Adrenal gland (tissue), 12 donors: ENCODE results near the gene HYOU1. TPM values are rescaled to one million over a fixed set of nuclear protein-coding genes. Genes with fewer than 3 reads are reported as not detected.

Source experiments
- DNase-seq, 7 donors: peaks; one replicate each; pipeline ENCODE4 v3.0.0-alpha.2; 2019 to 2020
- H3K27ac ChIP-seq, 5 donors: fragments of 200-600 bp; sonication (generic) in 4 of 5; 1 replicate in 3 of 5; 2 replicates in 2 of 5; pipeline versions ENCODE4 v1.5.1 to v1.8.0; 2016 to 2020; ENCODE audit warnings: mild to moderate bottlenecking in 1 of 5
- H3K27me3 ChIP-seq: fragments of 200-600 bp; 2 replicates; pipeline ENCODE4 v1.8.0; 2021
- H3K36me3 ChIP-seq, 2 donors: fragments of 200-600 bp; replicated peaks in 1 of 2; 1 replicate in 1 of 2; 2 replicates in 1 of 2; pipeline versions ENCODE4 v1.5.1 to v1.8.0; 2018 to 2022
- H3K4me1 ChIP-seq, 2 donors: fragments of 200-600 bp; replicated peaks in 1 of 2; 1 replicate in 1 of 2; 2 replicates in 1 of 2; pipeline versions ENCODE4 v1.5.1 to v1.8.0; 2018 to 2021
- H3K4me3 ChIP-seq, 4 donors: fragments of 200-600 bp; sonication (generic) in 3 of 4; one replicate each; pipeline ENCODE4 v1.5.1; 2016 to 2018
- H3K9me3 ChIP-seq, 3 donors: fragments of 200-600 bp; sonication (generic) in 1 of 3; replicated peaks in 1 of 3; 1 replicate in 2 of 3; 2 replicates in 1 of 3; pipeline versions ENCODE4 v1.5.1 to v1.8.0; 2016 to 2021
- CTCF ChIP-seq, 6 experiments: fragments of 450-650 bp in 4 of 6; fragments of 200-600 bp in 2 of 6; sonication (generic) in 1 of 6; IDR thresholded peaks; 1 replicate in 5 of 6; 2 replicates in 1 of 6; pipeline versions ENCODE4 v1.5.1 to v1.8.0; 2016 to 2021; ENCODE audit warnings: antibody characterized with exemption in 6 of 6, mild to moderate bottlenecking in 2 of 6, moderate library complexity in 1 of 6
- POLR2A ChIP-seq, 2 donors: fragments of 450-650 bp; IDR thresholded peaks; one replicate each; pipeline ENCODE4 v1.6.1; 2017; ENCODE audit warnings: antibody characterized with exemption in 2 of 2, mild to moderate bottlenecking in 2 of 2, moderate library complexity in 1 of 2
- WGBS, 4 donors: extraction: QIAGEN DNeasy Blood & Tissue Kit in 2 of 4; methylation state at CpG; one replicate each; pipeline versions ENCODE4 v1.1.5 to v1.1.7; 2013 to 2017; 5-methylcytosine and 5-hydroxymethylcytosine counted together
- intact Hi-C, 2 donors: fragments of 100-400 bp; cut with DNase I; formaldehyde crosslinking; loops; one replicate each; pipeline versions ENCODE4 v1.14.1 to v1.15.0; 2022 to 2023
- polyA plus RNA-seq, 3 donors: library from polyadenylated mRNA; stranded (reverse); fragments of 200-250 nt in 2 of 3; fragments of 350-450 nt in 1 of 3; fragmentation: Illumina TruSeq in 1 of 3; extraction: RNeasy Lipid Tissue Mini Kit (QIAGEN cat#74804) in 1 of 3; gene quantifications; one replicate each; pipeline ENCODE4 v1.2.3, GENCODE V29; 2013 to 2014
- total RNA-seq, 9 donors: library from RNA; depleted of rRNA in 4 of 9; stranded (reverse); fragments of >200 nt in 4 of 9; fragments of 120-200 nt in 1 of 9; fragmentation: NEBNext Ultra II Directional in 1 of 9; extraction: Animal tissue kit (Norgen Biotek cat#: 25700) in 1 of 9; gene quantifications; one replicate each; pipeline versions ENCODE4 v1.1.0 to v1.2.4, GENCODE V29; 2013 to 2023
- donor health status: healthy with polysubstance abuse.
- donor health status: Bipolar disorder and iron deficiency.
- donor health status: DM: yes; HTN: yes; CAD: no.
- donor health status: DM: no; HTN: no; CAD: no.
- donor health status: DM: no; HTN: no; CAD: no.
- donor health status: DM: yes; HTN: yes; CAD: no.

HYOU1 gene
- total and polyA plus RNA-seq, 12 donors, result 43.5 to 301 (median 69.3) TPM

- Histone ChIP-seq H3K27ac (peak overlapping the region; percentile 66 to 94 (median 86)), H3K4me1 (peaks cover 22 to 26% of the 10 kb centered on the region in 2 donors), H3K27me3 (no peaks in the 10 kb centered on the region), H3K4me3 (peak overlapping the region; percentile 28 to 77 (median 74)), H3K9me3 (no peaks in the 10 kb centered on the region), H3K36me3 (peaks cover 0 to 19% of the 10 kb centered on the region in 2 donors)
- DNase-seq, result no peak
- intact Hi-C loops, result no loop called here
- 1 to 2% (median 2%) methylated on average over 17 to 29 of the region's 29 CpGs for WGBS, 4 donors
- peak in 2 of 6 experiments; percentile 23 to 45 for TF ChIP-seq CTCF (IDR thresholded peaks at IDR 0.05)
- peak; percentile 10 to 15 for TF ChIP-seq POLR2A (IDR thresholded peaks at IDR 0.05)
Measured at GRCh38 chr11:119100994-119101758, 44.2 kb upstream of the HYOU1 start.

- TF ChIP-seq POLR2A (IDR thresholded peaks at IDR 0.05), result no peak
- peak in 3 of 6 experiments; percentile 15 to 35 (median 17) for TF ChIP-seq CTCF (IDR thresholded peaks at IDR 0.05)
- DNase-seq, result peak in 1 of 7 donors; percentile 26
Measured at GRCh38 chr11:119100246-119100970, 43.4 kb upstream of the HYOU1 start.

DNA sequence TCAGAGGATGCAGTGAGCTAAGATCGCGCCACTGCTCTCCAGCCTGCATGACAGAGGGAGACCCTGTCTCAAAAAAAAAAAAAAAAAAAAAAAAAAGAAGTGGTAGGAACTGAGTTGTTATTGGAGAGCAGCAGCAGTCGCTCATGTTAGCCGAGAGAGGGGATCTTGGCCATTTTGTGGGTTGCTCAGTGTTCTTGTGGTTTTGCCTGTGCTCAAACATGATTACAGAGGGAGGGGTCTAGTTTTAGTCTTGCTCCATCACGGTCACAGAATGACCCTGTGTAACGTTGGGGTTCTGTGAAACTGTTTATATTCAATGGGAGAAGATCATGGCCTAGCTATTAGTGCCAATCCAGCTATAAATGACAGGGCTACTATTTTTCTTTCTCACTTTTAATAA, 42.7 kb upstream of the HYOU1 start:
- no peak overlapping the region for H3K27ac ChIP-seq
- intact Hi-C loops, result no loop called here
- TF ChIP-seq POLR2A (IDR thresholded peaks at IDR 0.05), result no peak
- no peak for TF ChIP-seq CTCF (IDR thresholded peaks at IDR 0.05)
- WGBS, 4 donors, result 68 to 81% (median 76%) methylated on average over 6 of the region's 6 CpGs
- no peak overlapping the region for H3K4me3 ChIP-seq
- no peaks in the 10 kb centered on the region for H3K9me3 ChIP-seq
- H3K4me1 ChIP-seq, result peaks cover 22 to 30% of the 10 kb centered on the region in 2 donors
- H3K36me3 ChIP-seq, result peaks cover 0 to 19% of the 10 kb centered on the region in 2 donors
- DNase-seq, result no peak
- no peaks in the 10 kb centered on the region for H3K27me3 ChIP-seq

More at GRCh38 chr11:119100246-119100970, 43.4 kb upstream of the HYOU1 start:
- WGBS, 4 donors, result 46 to 56% (median 50%) methylated on average over 11 of the region's 11 CpGs
- Histone ChIP-seq H3K4me3 (peak overlapping the region in 1 of 4 donors; percentile 76), H3K36me3 (peaks cover 0 to 19% of the 10 kb centered on the region in 2 donors), H3K27ac (no peak overlapping the region), H3K27me3 (no peaks in the 10 kb centered on the region), H3K4me1 (peaks cover 22 to 30% of the 10 kb centered on the region in 2 donors), H3K9me3 (no peaks in the 10 kb centered on the region)
- intact Hi-C loops, result no loop called here
